Endothelial cell of umbilical vein (primary cell): ENCODE measurements around the gene MYL11.

ENCODE experiments used
- EZH2 ChIP-seq: IDR thresholded peaks from 2 replicates; pipeline ENCODE4 v1.6.1; 2012; ENCODE audit warnings: borderline replicate concordance, low read depth, mild to moderate bottlenecking, moderate library complexity, low read length, inconsistent platforms; ENCODE audit not compliant: severe bottlenecking
- FOS ChIP-seq: IDR thresholded peaks from 2 replicates; pipeline ENCODE4 v1.6.1; 2011; ENCODE audit warnings: mild to moderate bottlenecking, low read length, moderate library complexity, borderline replicate concordance; ENCODE audit not compliant: insufficient read depth
- GATA2 ChIP-seq: IDR thresholded peaks from 2 replicates; pipeline ENCODE4 v1.7.0; 2011; ENCODE audit warnings: low read depth, mild to moderate bottlenecking, moderate library complexity, mixed read lengths, low read length; ENCODE audit not compliant: insufficient read length, insufficient read depth
- JUN ChIP-seq: IDR thresholded peaks from 2 replicates; pipeline ENCODE4 v1.6.1; 2011; ENCODE audit warnings: borderline replicate concordance, low read depth; ENCODE audit not compliant: insufficient read length, insufficient read depth
- MYC ChIP-seq: IDR thresholded peaks from one replicate; pipeline ENCODE4 v1.6.1; 2011; ENCODE audit warnings: mild to moderate bottlenecking, low read depth, low read length
- POLR2A ChIP-seq: IDR thresholded peaks from 2 replicates; pipeline ENCODE4 v1.6.1; 2012; ENCODE audit warnings: low read depth, mild to moderate bottlenecking, control low read depth, low read length
- POLR2AphosphoS5 ChIP-seq: IDR thresholded peaks from 2 replicates; pipeline ENCODE4 v1.6.1; 2012; ENCODE audit warnings: low read depth, mild to moderate bottlenecking, control low read depth, low read length, moderate library complexity; ENCODE audit not compliant: insufficient read depth
- TF ChIP-seq, protein P1 (sequence below), 2 donors: IDR thresholded peaks; 1 replicate in 1 of 2; 2 replicates in 1 of 2; pipeline ENCODE4 v1.5.1; 2011; ENCODE audit warnings: low read length in 2 of 2, mild to moderate bottlenecking in 2 of 2, moderate library complexity in 2 of 2, control low read depth in 1 of 2, inconsistent platforms in 1 of 2, low read depth in 1 of 2; ENCODE audit not compliant: insufficient read depth in 1 of 2; ENCODE audit errors: extremely low read depth in 1 of 2
- TF ChIP-seq, protein P2 (sequence below): IDR thresholded peaks from 2 replicates; pipeline ENCODE4 v1.6.1; 2011; ENCODE audit not compliant: insufficient read depth, insufficient read length

DNA sequence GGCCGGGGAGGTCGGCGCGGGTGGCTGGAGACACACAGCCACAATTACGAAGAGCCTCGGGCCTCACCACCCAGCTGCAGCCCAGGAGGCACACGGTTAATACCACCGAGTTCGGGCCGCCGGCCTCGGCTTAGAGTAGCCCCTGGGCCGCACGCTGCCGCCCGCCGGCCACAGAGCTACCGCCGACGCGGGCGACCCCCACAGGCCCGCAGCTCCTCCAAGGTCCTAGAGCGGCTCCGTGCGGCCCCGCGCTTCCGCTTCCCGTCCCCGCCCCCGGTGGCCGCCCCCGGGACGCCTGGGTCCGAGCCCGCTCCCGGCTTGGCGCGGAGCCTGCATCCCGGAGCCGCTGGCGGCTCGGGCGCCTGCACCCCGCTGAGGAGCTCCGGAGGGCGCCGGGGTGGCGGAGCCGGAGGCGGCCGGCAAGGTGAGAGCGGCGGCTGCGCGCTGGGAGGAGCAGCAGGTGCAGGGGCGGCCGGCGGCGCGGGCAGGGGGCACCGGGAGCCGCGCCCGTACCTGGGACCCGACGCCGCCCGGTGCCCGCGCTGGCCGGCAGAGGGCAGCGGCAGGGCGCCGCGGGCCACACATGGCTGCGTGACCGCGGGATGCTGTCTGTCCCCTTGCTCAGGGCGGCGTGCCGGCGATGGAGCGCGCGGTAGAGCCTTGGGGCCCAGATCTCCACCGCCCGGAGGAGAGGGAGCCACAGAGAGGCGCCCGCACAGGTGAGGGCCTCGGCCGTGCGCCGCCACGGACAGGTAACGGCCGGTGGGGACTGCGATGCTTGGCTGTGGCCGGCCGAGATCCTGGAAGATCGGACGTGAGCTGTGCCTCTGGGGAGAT lies 20.8 kb downstream of the MYL11 start, which contains the start of gene ZNF48:
- TF ChIP-seq POLR2A (peak; percentile 17), EZH2 (no peak), POLR2AphosphoS5 (peak; percentile 74), MYC (peak; percentile 72), FOS (no peak), JUN (no peak), GATA2 (no peak)
- TF ChIP-seq, protein P1, sequence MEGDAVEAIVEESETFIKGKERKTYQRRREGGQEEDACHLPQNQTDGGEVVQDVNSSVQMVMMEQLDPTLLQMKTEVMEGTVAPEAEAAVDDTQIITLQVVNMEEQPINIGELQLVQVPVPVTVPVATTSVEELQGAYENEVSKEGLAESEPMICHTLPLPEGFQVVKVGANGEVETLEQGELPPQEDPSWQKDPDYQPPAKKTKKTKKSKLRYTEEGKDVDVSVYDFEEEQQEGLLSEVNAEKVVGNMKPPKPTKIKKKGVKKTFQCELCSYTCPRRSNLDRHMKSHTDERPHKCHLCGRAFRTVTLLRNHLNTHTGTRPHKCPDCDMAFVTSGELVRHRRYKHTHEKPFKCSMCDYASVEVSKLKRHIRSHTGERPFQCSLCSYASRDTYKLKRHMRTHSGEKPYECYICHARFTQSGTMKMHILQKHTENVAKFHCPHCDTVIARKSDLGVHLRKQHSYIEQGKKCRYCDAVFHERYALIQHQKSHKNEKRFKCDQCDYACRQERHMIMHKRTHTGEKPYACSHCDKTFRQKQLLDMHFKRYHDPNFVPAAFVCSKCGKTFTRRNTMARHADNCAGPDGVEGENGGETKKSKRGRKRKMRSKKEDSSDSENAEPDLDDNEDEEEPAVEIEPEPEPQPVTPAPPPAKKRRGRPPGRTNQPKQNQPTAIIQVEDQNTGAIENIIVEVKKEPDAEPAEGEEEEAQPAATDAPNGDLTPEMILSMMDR (IDR thresholded peaks at IDR 0.05; ENCODE audit: extremely low read depth in 1 of 2, insufficient read depth in 1 of 2, low read depth in 1 of 2, low read length in 2 of 2) = peak; percentile 23 to 36
- TF ChIP-seq, protein P2, sequence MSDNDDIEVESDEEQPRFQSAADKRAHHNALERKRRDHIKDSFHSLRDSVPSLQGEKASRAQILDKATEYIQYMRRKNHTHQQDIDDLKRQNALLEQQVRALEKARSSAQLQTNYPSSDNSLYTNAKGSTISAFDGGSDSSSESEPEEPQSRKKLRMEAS = peak; percentile 37
